Coronary artery (tissue), 2 donors: Measurements from ENCODE around the gene ZBTB17.

Experiments
- DNase-seq: peaks from one replicate; pipeline ENCODE4 v3.0.0-alpha.2; 2017; ENCODE audit warnings: low spot score
- H3K27ac ChIP-seq, 2 donors: fragments of 200-600 bp; sonication (generic); one replicate each; pipeline ENCODE4 v1.5.1; 2016 to 2019
- H3K4me3 ChIP-seq: fragments of 200-600 bp; sonication (generic); 2 replicates; pipeline ENCODE4 v1.5.1; 2016; ENCODE audit warnings: mild to moderate bottlenecking, moderate library complexity
- TF ChIP-seq, protein P1 (sequence below): fragments of 200-600 bp; sonication (generic); IDR thresholded peaks from one replicate; pipeline ENCODE4 v1.5.1; 2019; ENCODE audit warnings: antibody characterized with exemption

ZBTB17 gene

GRCh38 chr1:16018749-16019643 is 43.1 kb upstream of the ZBTB17 start:
- H3K27ac ChIP-seq, result peak overlapping the region; percentile 98
- DNase-seq, result no peak
- TF ChIP-seq, protein P1, sequence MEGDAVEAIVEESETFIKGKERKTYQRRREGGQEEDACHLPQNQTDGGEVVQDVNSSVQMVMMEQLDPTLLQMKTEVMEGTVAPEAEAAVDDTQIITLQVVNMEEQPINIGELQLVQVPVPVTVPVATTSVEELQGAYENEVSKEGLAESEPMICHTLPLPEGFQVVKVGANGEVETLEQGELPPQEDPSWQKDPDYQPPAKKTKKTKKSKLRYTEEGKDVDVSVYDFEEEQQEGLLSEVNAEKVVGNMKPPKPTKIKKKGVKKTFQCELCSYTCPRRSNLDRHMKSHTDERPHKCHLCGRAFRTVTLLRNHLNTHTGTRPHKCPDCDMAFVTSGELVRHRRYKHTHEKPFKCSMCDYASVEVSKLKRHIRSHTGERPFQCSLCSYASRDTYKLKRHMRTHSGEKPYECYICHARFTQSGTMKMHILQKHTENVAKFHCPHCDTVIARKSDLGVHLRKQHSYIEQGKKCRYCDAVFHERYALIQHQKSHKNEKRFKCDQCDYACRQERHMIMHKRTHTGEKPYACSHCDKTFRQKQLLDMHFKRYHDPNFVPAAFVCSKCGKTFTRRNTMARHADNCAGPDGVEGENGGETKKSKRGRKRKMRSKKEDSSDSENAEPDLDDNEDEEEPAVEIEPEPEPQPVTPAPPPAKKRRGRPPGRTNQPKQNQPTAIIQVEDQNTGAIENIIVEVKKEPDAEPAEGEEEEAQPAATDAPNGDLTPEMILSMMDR, result no peak
- H3K4me3 ChIP-seq, result peak overlapping the region; percentile 79

DNA sequence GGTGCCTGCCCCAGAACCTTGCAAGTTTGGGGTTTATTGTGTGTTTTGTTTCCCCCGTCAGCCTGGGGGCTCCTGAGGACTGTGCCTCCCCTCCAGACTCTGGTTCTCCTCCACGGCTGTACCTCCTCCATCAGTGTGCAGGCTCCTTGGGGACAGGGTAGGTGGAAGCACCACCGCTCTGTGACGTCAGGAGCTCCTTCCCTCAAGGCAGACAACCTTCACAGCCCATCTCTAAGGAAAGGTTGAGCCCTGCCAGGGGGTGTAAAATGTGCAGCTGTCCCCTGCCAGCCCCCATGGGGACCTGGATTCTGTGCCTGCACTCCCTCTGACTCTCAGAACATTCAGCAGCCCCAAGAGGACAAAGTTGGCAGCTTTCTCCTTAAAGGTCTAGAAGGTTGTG is 42.4 kb upstream of the ZBTB17 start:
- TF ChIP-seq, protein P1, result no peak
- H3K4me3 ChIP-seq, result peak overlapping the region; percentile 79
- H3K27ac ChIP-seq, result peak overlapping the region; percentile 98
- no peak for DNase-seq

- peak within 1 kb of the TSS; percentile 98 for H3K27ac ChIP-seq
- TF ChIP-seq, protein P1, result no peak
- DNase-seq, result peak; percentile 97
- peak within 1 kb of the TSS; percentile 79 for H3K4me3 ChIP-seq
Measured at GRCh38 chr1:16017461-16018303, 41.8 kb upstream of the ZBTB17 start, which contains the start of gene HSPB7. Gene HSPB7, minus strand, starts transcription at chr1:16018043. Its CDS starts 80 bp downstream, at chr1:16017963.

DNA sequence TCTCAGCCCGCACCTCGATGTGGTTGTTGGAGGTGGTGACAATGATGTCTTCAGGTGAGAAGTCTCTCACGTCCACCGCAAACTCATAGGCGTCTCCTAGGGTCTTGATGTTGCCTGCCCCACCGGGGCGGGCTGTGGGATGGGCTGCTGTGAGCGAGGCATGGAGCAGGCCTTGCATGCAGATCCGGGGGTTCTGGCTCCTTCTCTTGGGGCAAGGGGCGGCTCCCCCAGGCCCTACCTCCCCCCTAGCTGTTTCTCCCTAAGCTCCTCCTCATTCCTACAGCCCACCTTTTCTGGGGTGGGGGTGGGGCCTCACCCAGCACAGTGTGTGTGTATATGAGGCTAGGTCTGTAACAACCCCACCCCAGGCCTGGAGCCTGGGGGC is 41.2 kb upstream of the ZBTB17 start:
- no peak for DNase-seq
- peak overlapping the region; percentile 98 for H3K27ac ChIP-seq
- H3K4me3 ChIP-seq, result peak overlapping the region; percentile 79
- TF ChIP-seq, protein P1, result no peak

- H3K4me3 ChIP-seq, result peak overlapping the region; percentile 79
- H3K27ac ChIP-seq, result peak overlapping the region; percentile 98
- peak; percentile 89 for DNase-seq
- TF ChIP-seq, protein P1, result no peak
Measured at GRCh38 chr1:16015960-16016901, 40.3 kb upstream of the ZBTB17 start.

- no peak for DNase-seq
- TF ChIP-seq, protein P1, result no peak
- peak overlapping the region; percentile 98 for H3K27ac ChIP-seq
- peak overlapping the region; percentile 79 for H3K4me3 ChIP-seq
Measured at GRCh38 chr1:16015491-16015890, 39.6 kb upstream of the ZBTB17 start.
